SK-N-SH (cell line): Measurements from ENCODE around the gene WDR53. TPM values are rescaled to one million over a fixed set of nuclear protein-coding genes. Genes with fewer than 3 reads are reported as not detected.

Source experiments
- CTCF ChIA-PET: fragments of 300-600, 350-600 bp; formaldehyde crosslinking; extraction: SDS; loops from one replicate; lab custom pipeline; 2021; lab: Yijun Ruan, JAX
- POLR2A ChIA-PET: fragments of 350-600 bp; sonication (Branson Sonifier 250); formaldehyde crosslinking; extraction: SDS; loops from one replicate; lab custom pipeline; 2020; ENCODE audit warnings: antibody characterized with exemption, inconsistent platforms; lab: Yijun Ruan, JAX
- DNase-seq: peaks from one replicate; pipeline ENCODE4 v3.0.0; 2012
- H2AFZ ChIP-seq: fragments of 200-600 bp; sonication (generic); 2 replicates; pipeline ENCODE4 v1.8.1; 2016; ENCODE audit warnings: antibody characterized with exemption, mild to moderate bottlenecking, low read depth
- H3F3A ChIP-seq: fragments of 200-600 bp; sonication (generic); replicated peaks from 2 replicates; pipeline ENCODE3; 2016; ENCODE audit warnings: antibody characterized with exemption, mild to moderate bottlenecking; ENCODE audit not compliant: insufficient read depth
- H3K27ac ChIP-seq, 2 experiments: fragments of 200-500 bp in 1 of 2; fragments of 200-600 bp in 1 of 2; sonication (Bioruptor generic) in 1 of 2; sonication (generic), shearing (Covaris generic) in 1 of 2; 2 replicates each; pipeline versions ENCODE4 v1.5.1 to v1.6.1; 2014 to 2016; ENCODE audit warnings: low read depth in 2 of 2, inconsistent platforms in 1 of 2, low read length in 1 of 2, mild to moderate bottlenecking in 1 of 2, mixed read lengths in 1 of 2
- H3K27me3 ChIP-seq: fragments of 200-600 bp; sonication (generic), shearing (Covaris generic); 2 replicates; pipeline ENCODE4 v1.6.1; 2016; ENCODE audit warnings: mixed run types; ENCODE audit not compliant: insufficient read depth
- H3K36me3 ChIP-seq, 2 experiments: fragments of 200-500 bp in 1 of 2; fragments of 200-600 bp in 1 of 2; sonication (Bioruptor generic) in 1 of 2; sonication (generic) in 1 of 2; replicated peaks in 1 of 2; 2 replicates each; pipeline versions ENCODE3 to v1.5.1; 2014 to 2016; ENCODE audit warnings: low read length in 1 of 2, mild to moderate bottlenecking in 1 of 2; ENCODE audit not compliant: insufficient read depth in 2 of 2, control insufficient read depth in 1 of 2
- H3K4me1 ChIP-seq, 2 experiments: fragments of 200-500 bp in 1 of 2; fragments of 200-600 bp in 1 of 2; sonication (Bioruptor generic) in 1 of 2; sonication (generic), shearing (Covaris generic) in 1 of 2; 2 replicates each; pipeline versions ENCODE4 v1.5.1 to v1.6.1; 2014 to 2016; ENCODE audit warnings: low read depth in 1 of 2, low read length in 1 of 2, mixed run types in 1 of 2; ENCODE audit not compliant: insufficient read depth in 2 of 2, control insufficient read depth in 1 of 2
- H3K4me2 ChIP-seq: fragments of 200-600 bp; sonication (generic), shearing (Covaris generic); 2 replicates; pipeline ENCODE4 v1.6.1; 2017; ENCODE audit warnings: mixed run types
- H3K4me3 ChIP-seq, 2 experiments: fragments of 200-500 bp in 1 of 2; fragments of 200-600 bp in 1 of 2; sonication (Bioruptor generic) in 1 of 2; sonication (generic), shearing (Covaris generic) in 1 of 2; 2 replicates each; pipeline versions ENCODE4 v1.5.1 to v1.8.1; 2014 to 2016; ENCODE audit warnings: low read depth in 2 of 2, inconsistent platforms in 1 of 2, low read length in 1 of 2, mild to moderate bottlenecking in 1 of 2, mixed read lengths in 1 of 2, moderate library complexity in 1 of 2
- H3K79me2 ChIP-seq: fragments of 200-600 bp; sonication (generic); 2 replicates; pipeline ENCODE4 v1.8.1; 2017; ENCODE audit warnings: mild to moderate bottlenecking; ENCODE audit not compliant: insufficient read depth
- H3K9ac ChIP-seq: fragments of 200-600 bp; sonication (generic); 2 replicates; pipeline ENCODE4 v1.6.1; 2017; ENCODE audit warnings: mixed run types
- H3K9me2 ChIP-seq: fragments of 200-600 bp; sonication (generic); 2 replicates; pipeline ENCODE4 v1.6.1; 2017; ENCODE audit warnings: mixed run types
- H3K9me3 ChIP-seq: fragments of 200-600 bp; sonication (generic); 2 replicates; pipeline ENCODE4 v1.6.1; 2017; ENCODE audit warnings: mixed run types, mild to moderate bottlenecking, moderate library complexity
- H4K20me1 ChIP-seq: fragments of 200-600 bp; sonication (generic); 2 replicates; pipeline ENCODE4 v1.6.1; 2017; ENCODE audit warnings: mild to moderate bottlenecking, mixed run types; ENCODE audit not compliant: insufficient read depth
- CHD2 ChIP-seq: fragments of 150-350 bp; IDR thresholded peaks from 2 replicates; pipeline ENCODE4 v1.6.1; 2018; ENCODE audit warnings: low read length; ENCODE audit not compliant: partially characterized antibody
- ELF1 ChIP-seq: IDR thresholded peaks from 2 replicates; pipeline ENCODE4 v1.4.0; 2012
- EP300 ChIP-seq, 2 experiments: IDR thresholded peaks; 2 replicates each; pipeline versions ENCODE4 v1.4.0 to v1.6.1; 2012; ENCODE audit warnings: borderline replicate concordance in 1 of 2, low read depth in 1 of 2, low read length in 1 of 2
- EZH2phosphoT487 ChIP-seq: fragments of 200-600 bp; sonication (generic); IDR thresholded peaks from 2 replicates; pipeline ENCODE4 v1.6.1; 2017; ENCODE audit warnings: low read depth, mixed run types, mild to moderate bottlenecking, antibody characterized with exemption, moderate library complexity, borderline replicate concordance
- FOXJ3 ChIP-seq: sonication (generic); formaldehyde crosslinking; IDR thresholded peaks from 2 replicates; pipeline ENCODE4 v1.5.1; 2020; ENCODE audit warnings: mild to moderate bottlenecking, missing genetic modification reagents
- GABPA ChIP-seq: IDR thresholded peaks from 2 replicates; pipeline ENCODE4 v1.4.0; 2012; ENCODE audit warnings: low read depth, mild to moderate bottlenecking
- JUND ChIP-seq: IDR thresholded peaks from 2 replicates; pipeline ENCODE4 v1.4.0; 2012
- MEF2A ChIP-seq: IDR thresholded peaks from 2 replicates; pipeline ENCODE4 v1.4.0; 2012; ENCODE audit warnings: low read depth, borderline replicate concordance
- NRF1 ChIP-seq: IDR thresholded peaks from 2 replicates; pipeline ENCODE4 v1.6.1; 2012; ENCODE audit warnings: low read depth, mild to moderate bottlenecking, low read length
- RAD21 ChIP-seq: IDR thresholded peaks from 2 replicates; pipeline ENCODE4 v1.6.1; 2012; ENCODE audit warnings: mild to moderate bottlenecking, low read length
- RCOR1 ChIP-seq: fragments of 150-350 bp; IDR thresholded peaks from 2 replicates; pipeline ENCODE4 v1.6.1; 2017; ENCODE audit warnings: antibody characterized with exemption, low read length
- REST ChIP-seq: IDR thresholded peaks from 2 replicates; pipeline ENCODE4 v1.6.1; 2012; ENCODE audit warnings: mild to moderate bottlenecking, low read depth, low read length, moderate library complexity
- RFX5 ChIP-seq: IDR thresholded peaks from 2 replicates; pipeline ENCODE4 v1.6.1; 2012; ENCODE audit warnings: mild to moderate bottlenecking, improper control_type of control experiment, low read length
- TCF12 ChIP-seq: IDR thresholded peaks from 2 replicates; pipeline ENCODE4 v1.4.0; 2012
- YY1 ChIP-seq: IDR thresholded peaks from 2 replicates; pipeline ENCODE4 v1.4.0; 2012; ENCODE audit warnings: low read depth, mild to moderate bottlenecking
- WGBS: methylation state at CpG from one replicate; pipeline ENCODE4 v1.1.6; 2017; ENCODE audit warnings: low lambda C conversion rate; 5-methylcytosine and 5-hydroxymethylcytosine counted together
- polyA plus RNA-seq, 3 experiments: library from polyadenylated mRNA; depleted of rRNA; stranded (reverse); fragments of >200 nt; gene quantifications; 2 replicates each; pipeline ENCODE4 v1.2.3, GENCODE V29; 2012
- TF ChIP-seq, protein P1 (sequence below): IDR thresholded peaks from 2 replicates; pipeline ENCODE4 v1.4.0; 2012; ENCODE audit warnings: low read depth, borderline replicate concordance

Gene WDR53
- polyA plus RNA-seq, 1 of the 3 experiments (the other 2 are of a cell fraction), result 7.0 TPM

- TF ChIP-seq, protein P1, sequence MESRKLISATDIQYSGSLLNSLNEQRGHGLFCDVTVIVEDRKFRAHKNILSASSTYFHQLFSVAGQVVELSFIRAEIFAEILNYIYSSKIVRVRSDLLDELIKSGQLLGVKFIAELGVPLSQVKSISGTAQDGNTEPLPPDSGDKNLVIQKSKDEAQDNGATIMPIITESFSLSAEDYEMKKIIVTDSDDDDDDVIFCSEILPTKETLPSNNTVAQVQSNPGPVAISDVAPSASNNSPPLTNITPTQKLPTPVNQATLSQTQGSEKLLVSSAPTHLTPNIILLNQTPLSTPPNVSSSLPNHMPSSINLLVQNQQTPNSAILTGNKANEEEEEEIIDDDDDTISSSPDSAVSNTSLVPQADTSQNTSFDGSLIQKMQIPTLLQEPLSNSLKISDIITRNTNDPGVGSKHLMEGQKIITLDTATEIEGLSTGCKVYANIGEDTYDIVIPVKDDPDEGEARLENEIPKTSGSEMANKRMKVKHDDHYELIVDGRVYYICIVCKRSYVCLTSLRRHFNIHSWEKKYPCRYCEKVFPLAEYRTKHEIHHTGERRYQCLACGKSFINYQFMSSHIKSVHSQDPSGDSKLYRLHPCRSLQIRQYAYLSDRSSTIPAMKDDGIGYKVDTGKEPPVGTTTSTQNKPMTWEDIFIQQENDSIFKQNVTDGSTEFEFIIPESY, result no peak
- TF ChIP-seq JUND (no peak), RFX5 (no peak)
Observed at GRCh38 chr3:196517162-196517800, 51.1 kb downstream of the WDR53 start (continued).

DNA sequence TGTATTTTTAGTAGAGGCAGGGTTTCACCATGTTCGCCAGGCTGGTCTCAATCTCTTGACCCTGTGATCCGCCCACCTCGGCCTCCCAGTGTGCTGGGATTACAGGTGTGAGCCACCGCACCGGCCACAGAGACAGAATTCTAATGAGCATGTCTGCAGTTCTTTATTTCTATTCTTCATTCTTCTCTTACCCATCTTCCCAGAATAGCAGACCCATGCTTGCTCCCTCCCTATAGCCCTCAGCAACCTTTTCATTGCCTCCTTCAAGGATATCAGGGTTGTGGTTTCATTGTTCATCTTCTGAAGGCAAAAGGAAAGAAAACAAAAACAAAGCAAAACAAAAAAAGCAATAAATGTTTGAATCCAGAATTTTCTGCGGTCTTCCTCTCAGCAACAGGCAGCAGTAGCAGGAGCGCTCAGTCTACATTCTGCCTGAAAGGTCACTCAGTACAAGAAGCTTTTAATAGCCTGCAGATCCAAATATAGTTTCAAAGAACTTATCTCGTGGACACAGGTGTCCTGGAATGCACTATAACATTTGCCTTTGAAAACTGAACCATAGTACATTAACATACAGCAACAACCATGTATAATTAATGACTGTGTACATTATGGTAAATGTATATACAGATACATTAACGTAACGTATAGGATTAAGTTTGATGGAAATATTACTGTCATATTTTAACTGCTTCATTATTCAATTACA, 53.3 kb downstream of the WDR53 start, which contains the start of gene SMCO1:
SMCO1 (minus strand) TSS at position 434 of the 709 bp plus-strand sequence; CDS start at position 297, 137 bp downstream.
- Histone ChIP-seq H3K27me3 (no peaks in the 10 kb centered on the region), H4K20me1 (no peaks in the 10 kb centered on the region), H3K9me3 (peaks cover 6% of the 10 kb centered on the region; the same call in 1 of the 2 replicates), H3K9me2 (no peaks in the 10 kb centered on the region), H3K36me3 (no peaks in the 10 kb centered on the region), H3K9ac (no peak within 1 kb of the TSS), H3K27ac (no peak within 1 kb of the TSS), H3K79me2 (no peaks in the 10 kb centered on the region), H3F3A (no peaks in the 10 kb centered on the region), H2AFZ (no peak within 1 kb of the TSS), H3K4me2 (no peak within 1 kb of the TSS), H3K4me3 (no peak within 1 kb of the TSS)
- WGBS, result 81% methylated on average over 10 of the region's 10 CpGs
- ChIA-PET POLR2A (no interaction called here), CTCF (no interaction called here)
- no peak for DNase-seq
- TF ChIP-seq FOXJ3, result no peak
- no peak for TF ChIP-seq EZH2phosphoT487
- TF ChIP-seq EP300 (IDR thresholded peaks at IDR 0.05; ENCODE audit: borderline replicate concordance in 1 of 2, low read depth in 1 of 2, low read length in 1 of 2), result no peak
- TF ChIP-seq REST, result no peak
- no peak for TF ChIP-seq NRF1
- TF ChIP-seq, protein P1, result no peak
- no peak for TF ChIP-seq RAD21
- TF ChIP-seq MEF2A, result no peak
- TF ChIP-seq YY1, result no peak
- TF ChIP-seq TCF12, result no peak
- TF ChIP-seq ELF1, result no peak
- no peak for TF ChIP-seq RCOR1
- TF ChIP-seq CHD2, result no peak
- no peak for TF ChIP-seq GABPA
- TF ChIP-seq, all 33 proteins: peak for 0
- H3K4me1 ChIP-seq, result no peaks in the 10 kb centered on the region
